Progenitor cell of endocrine pancreas (in vitro differentiated cells): Measurements from ENCODE around the gene COL26A1. TPM values are rescaled to one million over a fixed set of nuclear protein-coding genes. Genes with fewer than 3 reads are reported as not detected.

ENCODE experiments used
- DNase-seq: peaks from one replicate; pipeline ENCODE4 v3.0.0; 2021; ENCODE audit warnings: low spot score; ENCODE audit not compliant: unreplicated experiment
- H3K27ac Mint-ChIP-seq: 2 replicates; pipeline ENCODE4 v1.8.0; 2021; ENCODE audit warnings: mild to moderate bottlenecking, moderate library complexity, mixed read lengths
- H3K27me3 Mint-ChIP-seq: 2 replicates; pipeline ENCODE4 v1.8.0; 2021; ENCODE audit warnings: mixed read lengths
- H3K36me3 Mint-ChIP-seq: 2 replicates; pipeline ENCODE4 v1.8.0; 2022; ENCODE audit warnings: mixed read lengths; ENCODE audit not compliant: insufficient read depth
- H3K4me1 Mint-ChIP-seq: 2 replicates; pipeline ENCODE4 v1.8.0; 2021; ENCODE audit warnings: low read depth, mixed read lengths
- H3K4me3 Mint-ChIP-seq: 2 replicates; pipeline ENCODE4 v1.8.0; 2021; ENCODE audit warnings: low read depth, mild to moderate bottlenecking, moderate library complexity, mixed read lengths
- H3K9me3 Mint-ChIP-seq: 2 replicates; pipeline ENCODE4 v1.8.0; 2021; ENCODE audit warnings: low read depth, mixed read lengths
- CTCF ChIP-seq: fragments of 200-600 bp; sonication (generic); IDR thresholded peaks from one replicate; pipeline ENCODE4 v1.5.0; 2021; ENCODE audit warnings: antibody characterized with exemption, mild to moderate bottlenecking; ENCODE audit not compliant: unreplicated experiment
- total RNA-seq: library from RNA; stranded (reverse); gene quantifications from 2 replicates; pipeline ENCODE4 v1.2.1, GENCODE V29; 2021

The COL26A1 gene
- total RNA-seq, 1 donor from 2014 or later, result 46.2 TPM

- peak; percentile 70 for DNase-seq
- Mint-ChIP-seq H3K27ac (peak overlapping the region; percentile 64), H3K4me1 (no peaks in the 10 kb centered on the region), H3K27me3 (no peaks in the 10 kb centered on the region), H3K9me3 (peaks cover 5% of the 10 kb centered on the region), H3K36me3 (peaks cover 7% of the 10 kb centered on the region), H3K4me3 (peak overlapping the region; percentile 74)
- peak; percentile 97 for TF ChIP-seq CTCF
Observed at GRCh38 chr7:101363734-101364374, 1.2 kb downstream of the COL26A1 start.

GRCh38 chr7:101365956-101366355 lies 3.3 kb downstream of the COL26A1 start:
- no peak overlapping the region for H3K4me3 Mint-ChIP-seq
- no peaks in the 10 kb centered on the region for H3K4me1 Mint-ChIP-seq
- TF ChIP-seq CTCF, result no peak
- DNase-seq, result no peak
- no peak overlapping the region for H3K27ac Mint-ChIP-seq
- peaks cover 7% of the 10 kb centered on the region for H3K36me3 Mint-ChIP-seq
- H3K27me3 Mint-ChIP-seq, result no peaks in the 10 kb centered on the region
- peaks cover 5% of the 10 kb centered on the region for H3K9me3 Mint-ChIP-seq

- no peak for DNase-seq
- Mint-ChIP-seq H3K9me3 (peaks cover 5% of the 10 kb centered on the region), H3K27ac (no peak overlapping the region)
Observed at GRCh38 chr7:101367676-101368075, 5.0 kb downstream of the COL26A1 start.

DNA sequence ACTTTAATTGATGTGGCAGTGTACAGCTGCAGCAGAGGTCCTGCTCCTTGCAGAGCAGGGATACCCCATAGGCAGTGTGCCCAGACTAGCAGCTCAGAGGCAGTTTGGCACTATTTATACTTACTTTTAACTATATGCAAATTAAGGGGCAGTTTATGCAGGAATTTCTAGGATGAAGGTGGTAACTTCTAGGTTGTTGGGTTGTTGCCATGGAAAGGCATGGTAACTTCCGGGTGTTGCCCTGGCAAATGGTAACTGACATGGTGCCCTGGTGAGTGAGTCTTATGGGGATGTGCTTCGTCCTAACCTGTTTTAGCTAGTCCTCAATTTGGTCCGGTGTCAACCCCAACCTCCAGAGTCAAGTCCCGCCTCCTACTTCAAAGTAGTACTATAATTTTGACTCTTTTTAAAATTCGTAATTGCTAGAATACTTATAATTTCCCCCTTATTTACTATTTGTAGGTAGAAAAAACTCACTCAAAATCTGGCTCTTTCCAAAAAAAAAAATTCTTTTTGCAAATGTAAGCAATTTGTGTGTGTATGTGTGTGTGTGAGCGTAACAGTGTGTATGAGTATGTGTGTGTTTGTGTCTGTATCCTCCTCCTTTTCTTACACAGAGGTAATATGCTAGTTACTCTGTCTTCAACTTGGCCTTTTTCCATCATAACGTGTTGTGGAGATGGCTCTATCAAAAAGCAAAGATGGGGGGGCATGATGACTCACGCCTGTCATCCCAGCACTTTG lies 5.9 kb downstream of the COL26A1 start:
- TF ChIP-seq CTCF, result no peak
- Mint-ChIP-seq H3K36me3 (peaks cover 7% of the 10 kb centered on the region), H3K9me3 (peaks cover 5% of the 10 kb centered on the region), H3K27me3 (no peaks in the 10 kb centered on the region), H3K4me3 (no peak overlapping the region), H3K4me1 (no peaks in the 10 kb centered on the region), H3K27ac (no peak overlapping the region)
- no peak for DNase-seq

More at GRCh38 chr7:101367676-101368075, 5.0 kb downstream of the COL26A1 start:
- Mint-ChIP-seq H3K36me3 (peaks cover 7% of the 10 kb centered on the region), H3K4me1 (no peaks in the 10 kb centered on the region), H3K4me3 (no peak overlapping the region), H3K27me3 (no peaks in the 10 kb centered on the region)
- no peak for TF ChIP-seq CTCF

- H3K9me3 Mint-ChIP-seq, result peaks cover 5% of the 10 kb centered on the region
- TF ChIP-seq CTCF, result no peak
- H3K4me3 Mint-ChIP-seq, result no peak overlapping the region
- H3K4me1 Mint-ChIP-seq, result no peaks in the 10 kb centered on the region
- DNase-seq, result no peak
- peaks cover 4% of the 10 kb centered on the region for H3K36me3 Mint-ChIP-seq
- no peaks in the 10 kb centered on the region for H3K27me3 Mint-ChIP-seq
- no peak overlapping the region for H3K27ac Mint-ChIP-seq
Observed at GRCh38 chr7:101370836-101371235, 8.2 kb downstream of the COL26A1 start.
